A204.1 (cell line): ENCODE data around the gene KCNJ3.

Experiments used
- FAIRE-seq: peaks from 2 replicates; lab custom pipeline; 2012; peaks lifted over from hg19 to GRCh38; lab: Jason Lieb, UNC

The KCNJ3 gene

GRCh38 chr2:154707994-154708575 lies 9.6 kb downstream of the KCNJ3 start:
- FAIRE-seq: no peak

DNA sequence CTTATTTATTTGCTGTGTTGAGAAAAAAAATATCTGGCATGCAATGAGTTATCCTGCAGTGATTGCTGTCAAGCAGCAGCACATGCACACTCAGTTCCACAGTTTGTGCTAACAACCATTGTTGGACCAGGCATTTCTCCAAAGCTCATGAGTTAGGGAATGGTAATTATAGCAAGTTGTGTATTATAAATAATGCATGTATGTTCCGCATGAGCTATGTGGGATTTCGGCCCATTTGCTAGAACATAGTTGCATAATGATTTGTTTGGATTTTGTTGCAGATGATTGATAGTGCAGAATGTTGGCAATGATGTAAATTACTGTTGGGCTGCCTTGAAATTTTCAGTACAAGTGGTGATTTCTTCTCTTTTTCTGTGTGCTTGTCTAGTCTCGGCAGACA lies 10.7 kb downstream of the KCNJ3 start:
- no peak for FAIRE-seq

GRCh38 chr2:154710078-154710477 lies 11.6 kb downstream of the KCNJ3 start:
- no peak for FAIRE-seq

- no peak for FAIRE-seq
Observed at GRCh38 chr2:154710685-154711084, 12.2 kb downstream of the KCNJ3 start.

DNA sequence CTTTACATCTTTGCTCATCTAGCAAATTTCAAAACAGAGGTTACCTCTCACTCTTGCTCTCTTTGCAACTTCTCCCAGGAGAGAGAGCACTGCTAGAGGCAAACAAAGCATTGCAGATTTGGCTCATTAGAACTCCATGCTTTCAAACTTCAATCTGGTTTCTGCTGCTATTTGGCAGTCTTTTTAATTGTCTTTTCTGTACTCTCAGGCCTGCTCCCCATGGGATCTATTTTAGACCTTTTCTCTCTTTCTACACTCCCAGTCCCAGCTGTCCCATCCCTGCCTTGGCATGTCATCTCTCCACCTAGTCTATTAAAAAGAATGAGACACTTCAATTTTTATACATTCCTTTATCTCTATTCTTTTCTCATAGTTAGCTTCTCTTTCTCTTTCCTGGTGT lies 15.2 kb downstream of the KCNJ3 start:
- FAIRE-seq: no peak

DNA sequence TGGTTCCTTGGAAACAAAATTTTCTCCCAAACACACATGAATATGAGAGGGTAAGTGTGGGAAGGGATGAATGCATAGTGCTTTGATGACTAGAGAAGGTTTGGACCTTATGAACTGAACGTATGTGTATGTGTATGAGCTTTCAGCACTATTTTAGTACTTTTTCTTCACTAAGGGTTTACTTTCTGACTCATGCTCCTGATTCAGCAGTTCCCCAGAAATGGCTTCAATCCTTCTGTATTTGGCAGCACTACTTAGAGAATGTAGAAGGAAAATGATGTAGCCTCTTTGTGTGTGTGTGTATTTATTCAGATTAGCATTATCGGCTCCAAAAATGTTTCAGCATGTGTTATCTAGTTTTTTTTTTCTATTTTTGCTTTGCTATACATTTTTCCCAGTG lies 22.2 kb downstream of the KCNJ3 start:
- FAIRE-seq: no peak

DNA sequence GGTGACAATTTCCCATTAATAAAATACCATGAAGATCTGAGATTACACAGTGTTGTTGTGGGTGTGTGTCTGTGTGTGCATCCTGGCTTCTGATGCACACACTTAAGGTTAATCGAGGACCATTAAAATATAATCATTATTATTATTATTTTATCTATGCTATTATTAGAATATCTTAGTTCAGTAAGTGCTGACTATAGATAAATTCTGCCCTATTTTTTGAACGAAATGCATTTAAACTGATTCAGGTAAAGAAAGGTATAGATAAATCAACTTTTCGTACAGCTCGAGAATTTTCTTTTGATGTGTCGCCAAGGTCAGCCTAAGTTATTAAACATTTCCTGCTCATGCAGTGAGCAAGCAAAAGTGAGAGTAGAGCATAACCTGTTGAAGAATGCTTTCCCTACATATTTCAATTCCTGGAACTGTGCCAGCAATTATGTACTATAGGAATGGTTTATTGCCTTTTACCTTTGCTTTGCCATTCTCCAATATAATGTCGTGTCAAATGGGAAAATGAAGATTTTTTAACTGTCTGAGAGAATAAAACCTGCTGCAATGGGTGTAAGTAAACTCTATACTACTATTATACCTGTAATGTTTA lies 25.8 kb downstream of the KCNJ3 start:
- FAIRE-seq: no peak

GRCh38 chr2:154740361-154740760 lies 41.9 kb downstream of the KCNJ3 start:
- no peak for FAIRE-seq

DNA sequence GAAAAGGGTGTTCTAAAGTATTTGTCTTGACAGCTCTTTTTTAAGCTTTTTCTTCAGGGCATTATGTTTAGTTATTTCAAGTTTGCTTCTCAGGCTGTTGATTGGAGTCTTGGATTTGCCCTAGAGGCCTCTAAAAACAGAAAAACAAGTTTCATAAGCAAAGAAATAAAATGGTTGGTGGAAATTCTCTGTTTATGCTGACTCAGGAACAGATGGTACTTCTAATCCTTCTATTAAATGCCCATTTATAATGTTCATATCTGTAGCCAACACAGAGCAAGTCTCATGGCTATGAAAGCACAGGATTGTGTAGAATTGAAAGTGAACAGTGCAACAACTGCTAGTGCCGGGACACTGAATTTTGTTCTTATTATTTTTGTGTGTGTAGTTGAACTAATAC lies 60.4 kb downstream of the KCNJ3 start:
- FAIRE-seq: no peak

DNA sequence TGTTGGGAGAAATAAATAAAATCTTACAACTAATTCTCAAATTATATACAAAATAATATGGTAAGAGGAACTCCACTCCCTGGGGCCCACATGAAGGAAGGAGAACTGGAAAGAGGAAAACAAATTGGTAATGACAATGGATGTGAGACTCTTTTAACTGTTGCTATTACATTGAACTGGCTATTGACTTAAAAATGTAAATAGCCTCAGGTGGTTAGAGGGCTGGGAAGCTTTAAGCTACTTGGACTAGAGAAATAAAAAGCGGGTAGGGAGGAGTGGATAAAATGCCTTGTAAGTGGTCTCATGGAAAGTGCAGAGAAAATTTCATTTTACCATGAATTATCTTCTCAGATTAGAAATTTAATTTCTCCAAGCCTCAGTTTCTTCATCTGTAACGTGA lies 64.1 kb downstream of the KCNJ3 start:
- FAIRE-seq: no peak

DNA sequence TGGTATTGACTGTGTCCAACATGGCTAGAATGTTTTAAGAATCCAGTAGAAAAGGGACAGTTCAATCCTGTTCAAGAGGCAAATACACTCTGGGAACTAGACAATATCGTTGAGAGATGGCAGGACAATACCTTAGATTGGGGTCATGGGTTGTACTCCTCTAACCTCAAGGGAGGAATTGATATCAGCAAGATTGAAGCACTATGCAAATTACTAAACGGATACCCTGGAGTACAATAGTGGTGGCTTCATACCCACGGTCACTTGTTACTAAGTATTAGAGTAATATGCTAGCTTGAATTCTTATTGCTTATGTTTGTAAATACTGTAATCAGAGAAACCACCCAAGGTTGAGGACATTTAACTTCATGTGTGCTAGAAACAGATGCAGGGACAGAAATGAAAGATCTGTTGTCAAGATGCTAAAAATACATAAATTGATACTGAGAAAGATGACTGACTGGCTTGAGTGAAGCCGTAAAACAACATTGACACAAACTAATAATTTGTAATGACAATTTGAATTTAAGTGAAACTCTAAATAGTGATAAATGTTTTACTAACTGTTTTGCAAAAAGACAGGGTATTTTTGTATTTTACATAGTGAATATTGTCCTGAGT lies 73.3 kb downstream of the KCNJ3 start:
- no peak for FAIRE-seq

- no peak for FAIRE-seq
Observed at GRCh38 chr2:154776825-154777224, 78.3 kb downstream of the KCNJ3 start.

DNA sequence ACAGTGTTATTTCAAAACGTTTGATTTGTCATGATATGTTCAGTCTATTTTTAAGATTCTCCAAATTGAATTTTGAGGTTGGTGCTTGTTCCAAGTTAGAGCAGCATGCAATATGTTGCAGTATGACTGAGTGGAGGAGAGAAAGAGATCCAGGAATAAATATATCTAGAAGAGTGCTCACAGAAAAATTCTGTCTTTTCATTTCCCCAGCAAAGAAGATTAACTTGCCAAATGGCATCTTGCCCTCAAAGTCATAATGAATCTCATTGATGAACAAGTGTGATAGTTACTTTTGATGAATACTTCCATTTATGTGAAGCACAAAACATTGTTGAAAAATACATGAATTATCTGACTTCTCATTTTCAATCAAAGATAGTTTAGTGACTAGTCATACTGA lies 95.9 kb downstream of the KCNJ3 start:
- no peak for FAIRE-seq

- FAIRE-seq: no peak
Observed at GRCh38 chr2:154795651-154796050, 97.2 kb downstream of the KCNJ3 start.

DNA sequence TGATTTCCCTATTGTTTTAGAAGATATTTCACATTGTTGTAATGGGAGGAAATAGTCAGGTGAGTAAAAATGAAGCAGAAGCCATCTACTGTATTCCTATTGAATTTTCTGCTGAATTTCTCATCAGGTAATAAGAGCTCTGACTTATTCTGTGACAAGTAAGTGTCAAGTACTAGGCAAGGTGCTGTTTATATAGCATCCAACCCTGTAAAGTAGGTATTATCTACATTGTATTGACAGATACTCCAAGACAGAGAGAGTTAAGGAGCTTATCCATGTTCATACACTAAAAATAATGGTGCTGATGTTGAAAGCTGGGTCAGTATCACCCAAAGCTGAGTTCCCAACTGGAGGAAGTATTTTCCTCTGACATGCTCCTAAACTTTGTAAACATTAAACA lies 106.0 kb downstream of the KCNJ3 start:
- no peak for FAIRE-seq

DNA sequence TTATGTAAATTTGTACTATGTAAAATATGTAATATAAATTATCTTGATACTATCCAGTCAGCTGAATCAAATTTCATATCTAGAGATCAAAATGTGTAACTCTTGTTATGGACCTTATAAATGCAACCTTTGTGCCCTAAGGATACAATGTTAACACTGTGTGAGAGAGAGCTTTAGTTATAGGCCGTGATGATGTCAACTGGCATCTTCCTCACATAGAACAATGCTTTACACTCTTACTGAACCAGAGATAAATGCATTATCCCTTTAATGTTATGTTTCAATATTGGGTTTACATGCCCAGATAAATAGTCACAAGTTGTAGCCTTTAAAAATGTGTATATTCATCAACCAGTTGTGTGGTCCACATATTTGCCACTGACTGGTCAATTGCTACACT lies 115.1 kb downstream of the KCNJ3 start:
- no peak for FAIRE-seq

- FAIRE-seq: no peak
Observed at GRCh38 chr2:154814856-154815255, 116.4 kb downstream of the KCNJ3 start.

GRCh38 chr2:154825358-154825757 lies 126.9 kb downstream of the KCNJ3 start:
- FAIRE-seq: no peak

- FAIRE-seq: no peak
Observed at GRCh38 chr2:154826827-154827226, 128.3 kb downstream of the KCNJ3 start.

DNA sequence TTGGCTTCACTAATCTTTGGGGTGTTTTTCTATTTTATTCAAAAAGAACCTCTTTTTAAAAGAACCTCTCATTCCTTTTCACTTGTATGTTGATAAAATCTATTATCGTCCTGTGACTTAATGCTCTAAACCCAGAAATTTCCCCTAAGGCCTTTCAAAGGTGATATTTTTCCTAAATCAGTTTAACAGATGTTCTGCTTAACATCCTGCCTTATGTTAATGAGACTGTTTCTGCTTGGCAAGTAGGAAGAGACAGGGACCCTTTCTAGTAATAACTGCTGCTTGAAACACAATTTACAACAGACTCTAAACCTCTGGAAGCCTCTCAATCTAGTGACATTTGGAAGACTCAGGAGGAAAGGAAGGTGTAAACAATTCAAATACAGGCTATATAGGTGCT lies 128.8 kb downstream of the KCNJ3 start:
- FAIRE-seq: no peak

DNA sequence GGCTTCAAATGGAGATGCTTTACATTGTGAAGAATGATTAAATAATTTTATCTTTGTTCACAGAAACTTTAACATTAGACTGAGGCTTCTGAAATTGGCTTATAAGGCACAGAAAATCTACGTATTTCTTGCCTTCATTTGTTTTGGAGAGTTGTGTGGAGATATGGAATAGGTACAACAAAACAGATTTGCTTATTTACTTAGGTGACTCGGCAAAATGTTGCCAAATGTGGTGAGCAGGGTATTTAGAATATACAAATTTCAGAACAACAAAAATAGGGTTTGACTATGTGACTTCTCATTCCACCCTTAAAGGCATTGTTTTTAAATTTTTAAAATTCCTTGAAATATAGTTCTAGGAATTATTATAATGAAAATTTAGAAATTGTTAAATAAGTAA lies 134.2 kb downstream of the KCNJ3 start:
- no peak for FAIRE-seq

DNA sequence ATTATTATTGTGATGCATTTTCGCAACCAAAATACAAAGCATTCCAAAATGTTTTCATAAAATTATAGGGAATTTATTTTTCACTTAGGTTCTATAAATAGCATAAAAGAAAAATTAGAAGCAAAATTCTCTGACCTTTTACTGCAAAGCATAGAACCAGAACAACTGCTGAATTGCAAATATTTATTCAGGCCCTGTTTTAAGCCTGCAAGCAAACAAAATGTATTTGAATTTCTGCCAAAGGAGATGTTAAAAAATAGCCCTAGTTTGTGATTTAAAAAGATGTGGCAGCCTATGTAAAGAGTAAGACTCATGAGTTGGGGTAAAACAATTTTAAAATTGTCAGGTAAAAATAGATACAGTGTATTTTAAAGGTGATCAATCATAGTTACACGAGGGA lies 138.1 kb downstream of the KCNJ3 start:
- FAIRE-seq: no peak

GRCh38 chr2:154837035-154837434 lies 138.5 kb downstream of the KCNJ3 start:
- no peak for FAIRE-seq

DNA sequence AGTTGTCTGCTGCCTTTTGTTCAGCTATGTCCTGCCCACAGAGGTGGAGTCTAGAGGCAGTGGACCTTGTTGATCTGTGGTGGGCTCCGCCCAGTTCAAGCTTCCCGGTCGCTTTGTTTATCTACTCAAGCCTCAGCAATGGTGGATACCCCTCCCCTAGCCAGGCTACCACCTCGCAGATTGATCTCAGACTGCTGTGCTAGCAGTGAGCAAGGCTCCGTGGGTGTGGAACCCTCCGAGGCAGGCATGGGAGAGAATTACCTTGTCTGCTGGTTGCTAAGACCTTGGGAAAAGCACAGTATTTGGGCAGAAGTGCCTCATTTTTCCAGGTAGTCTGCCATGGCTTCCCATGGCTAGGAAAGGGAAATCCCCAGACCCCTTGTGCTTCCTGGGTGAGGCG lies 146.0 kb downstream of the KCNJ3 start:
- FAIRE-seq: no peak
